G401.6 (cell line): ENCODE measurements around the gene MBLAC2.

Source experiments
- FAIRE-seq: peaks from 2 replicates; lab custom pipeline; 2012; peaks lifted over from hg19 to GRCh38; lab: Jason Lieb, UNC

The MBLAC2 gene

DNA sequence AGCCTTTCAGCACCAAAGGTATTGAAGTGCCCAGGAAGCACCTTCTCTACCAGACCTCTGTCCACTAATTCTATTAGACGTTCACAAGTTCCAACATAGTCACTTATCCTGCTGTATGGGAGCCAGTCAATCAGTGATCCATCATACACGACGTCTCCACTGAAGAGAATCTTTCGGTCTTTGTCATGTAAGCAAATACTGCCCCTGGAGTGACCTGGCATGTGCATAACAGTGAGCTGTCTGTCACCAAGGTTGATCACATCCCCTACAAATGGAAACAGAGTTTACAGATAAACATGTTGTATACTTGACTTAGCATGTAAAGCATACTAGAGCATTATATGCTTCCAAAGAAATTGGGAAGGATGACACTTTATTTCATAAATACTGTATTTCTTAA lies 13.3 kb downstream of the MBLAC2 start:
- FAIRE-seq = no peak

DNA sequence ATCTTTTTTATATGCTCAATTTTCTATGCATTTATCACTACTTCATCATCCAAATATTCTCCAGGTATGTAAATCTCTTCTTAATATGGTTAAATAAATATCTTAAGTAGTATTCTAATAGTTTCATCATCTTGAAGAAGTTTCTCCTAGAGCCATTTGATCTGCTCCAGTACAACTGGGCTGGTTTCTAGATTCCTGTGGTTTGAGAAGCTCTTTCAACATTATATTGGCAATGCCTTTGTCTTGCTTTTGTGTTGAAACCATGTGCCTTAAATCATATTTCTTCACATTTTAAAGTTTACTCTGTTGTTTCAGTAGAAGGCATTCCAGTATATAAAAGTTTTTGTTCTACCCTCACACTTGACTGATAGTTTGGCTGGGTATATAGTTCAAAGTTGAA lies 27.6 kb downstream of the MBLAC2 start:
- FAIRE-seq = no peak

DNA sequence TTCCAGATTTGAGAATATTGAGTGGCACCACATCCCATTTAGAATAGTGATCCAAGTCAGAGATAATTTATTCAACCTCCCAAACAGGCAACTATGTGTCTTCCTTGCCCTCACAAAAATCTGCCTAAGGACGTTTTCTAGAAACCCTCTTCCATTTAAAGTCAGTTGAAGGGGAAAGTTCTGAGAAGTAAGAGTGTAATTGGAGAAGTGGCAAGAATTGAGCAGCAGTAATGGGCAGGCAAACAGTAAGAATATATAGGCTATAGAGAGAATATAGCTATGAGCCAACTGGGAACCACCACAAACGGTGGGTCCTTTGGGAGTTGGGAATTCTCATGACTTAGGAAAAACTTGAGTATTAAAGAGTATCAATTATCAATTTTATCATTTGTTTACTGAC lies 33.9 kb downstream of the MBLAC2 start:
- no peak for FAIRE-seq

DNA sequence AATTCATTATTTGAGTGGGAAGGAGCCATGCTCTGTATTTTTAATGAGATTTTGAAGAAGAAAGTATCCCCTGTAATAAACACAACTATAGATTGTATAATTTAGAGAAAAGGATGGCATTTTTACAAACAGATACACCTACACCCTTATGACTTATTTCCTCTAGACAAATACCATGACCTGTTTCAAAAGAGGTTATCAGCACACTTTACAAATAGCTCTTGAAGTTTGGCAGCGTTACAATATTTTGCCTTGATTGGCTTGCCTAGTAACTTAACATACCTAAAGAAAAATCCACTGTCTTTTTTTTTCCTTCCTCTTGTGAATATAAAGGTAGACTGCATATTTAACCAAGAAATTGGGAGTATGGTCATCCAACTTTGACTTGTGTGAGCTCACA lies 36.5 kb downstream of the MBLAC2 start:
- no peak for FAIRE-seq

DNA sequence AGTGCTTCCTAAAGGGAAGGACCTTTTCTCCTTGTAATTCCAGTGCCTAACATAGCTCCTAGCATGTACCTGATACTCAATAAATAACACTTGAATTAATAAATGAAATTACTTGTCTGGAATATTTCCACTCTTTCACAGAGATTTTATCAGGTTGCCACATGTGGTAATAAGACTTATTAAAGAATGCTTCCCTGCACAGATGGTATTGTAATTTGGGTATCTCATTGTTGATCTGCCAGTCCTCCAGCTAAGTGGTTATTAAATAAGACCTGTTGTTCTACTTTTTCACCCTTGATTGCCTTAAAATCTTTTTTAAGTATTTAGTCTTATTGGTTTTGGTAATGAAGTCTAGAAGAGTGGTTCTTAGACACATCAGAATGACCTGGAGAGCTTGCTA lies 36.9 kb downstream of the MBLAC2 start:
- FAIRE-seq = no peak

DNA sequence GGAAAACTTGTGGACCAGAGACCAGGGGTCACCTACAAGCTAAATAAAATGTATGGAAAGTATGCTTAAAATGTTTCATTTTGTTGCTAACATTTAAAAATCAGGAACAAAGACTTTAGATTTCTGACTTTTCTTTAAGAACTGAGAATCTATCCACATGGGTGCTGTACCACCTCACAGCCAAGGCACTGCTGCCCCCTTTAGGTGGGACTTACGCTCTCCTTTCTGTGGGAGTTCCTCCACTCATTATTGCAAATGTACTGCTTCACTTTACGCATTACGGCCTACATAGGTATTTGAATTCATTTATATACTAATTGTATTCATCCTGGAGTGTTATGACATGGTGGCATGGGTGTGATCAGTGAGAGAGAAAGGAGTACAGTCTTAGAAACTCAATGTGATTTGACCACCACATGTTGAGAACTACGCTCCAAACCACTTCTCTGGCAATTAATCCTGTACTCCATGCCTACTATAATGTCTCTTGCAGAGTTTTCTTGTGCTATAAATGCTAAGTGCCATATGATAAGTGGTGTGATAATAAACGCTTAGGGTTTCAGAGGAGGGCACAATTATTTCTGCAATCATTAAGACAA lies 40.4 kb downstream of the MBLAC2 start:
- FAIRE-seq = peak; percentile 44

DNA sequence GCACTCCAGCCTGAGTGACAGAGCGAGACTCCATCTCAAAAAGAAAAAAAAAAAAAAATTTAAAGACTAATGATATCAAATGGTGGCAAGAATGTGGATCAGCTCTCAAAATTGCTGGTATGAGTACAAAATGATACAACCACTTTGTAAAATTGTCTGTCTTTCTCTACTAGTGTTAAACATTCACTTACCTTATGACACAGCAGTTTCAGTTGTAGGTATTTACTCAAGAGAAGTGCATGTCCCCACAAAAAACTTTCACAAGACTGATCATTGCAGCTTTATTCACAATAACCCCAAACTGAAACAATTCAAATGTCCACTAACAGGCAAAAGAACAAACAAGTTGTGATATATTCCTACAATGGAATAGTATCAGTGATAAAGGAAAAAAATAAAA lies 50.3 kb downstream of the MBLAC2 start:
- no peak for FAIRE-seq

GRCh38 chr5:90421136-90421535 lies 53.4 kb downstream of the MBLAC2 start:
- no peak for FAIRE-seq

DNA sequence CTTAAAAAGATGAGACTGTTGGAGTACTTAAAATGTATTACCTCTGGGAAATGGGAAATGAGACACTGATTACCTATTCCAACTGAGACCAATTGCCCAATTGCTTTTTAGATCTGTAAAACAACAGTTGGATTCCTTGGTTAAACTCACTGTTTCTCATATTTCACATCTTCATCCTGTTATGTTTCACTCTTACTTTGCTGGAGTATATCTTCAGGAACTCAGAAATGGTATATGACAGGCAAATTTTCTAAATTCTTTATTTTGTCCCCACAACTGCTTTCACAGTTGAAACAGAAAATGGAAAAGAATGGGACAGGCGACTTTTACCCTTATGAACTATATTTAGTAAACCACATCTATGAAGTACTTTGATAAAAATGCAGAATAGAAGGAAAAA lies 56.4 kb downstream of the MBLAC2 start:
- no peak for FAIRE-seq

- FAIRE-seq = no peak
These were observed 64.3 kb downstream of the MBLAC2 start for GRCh38 chr5:90410178-90410762.

DNA sequence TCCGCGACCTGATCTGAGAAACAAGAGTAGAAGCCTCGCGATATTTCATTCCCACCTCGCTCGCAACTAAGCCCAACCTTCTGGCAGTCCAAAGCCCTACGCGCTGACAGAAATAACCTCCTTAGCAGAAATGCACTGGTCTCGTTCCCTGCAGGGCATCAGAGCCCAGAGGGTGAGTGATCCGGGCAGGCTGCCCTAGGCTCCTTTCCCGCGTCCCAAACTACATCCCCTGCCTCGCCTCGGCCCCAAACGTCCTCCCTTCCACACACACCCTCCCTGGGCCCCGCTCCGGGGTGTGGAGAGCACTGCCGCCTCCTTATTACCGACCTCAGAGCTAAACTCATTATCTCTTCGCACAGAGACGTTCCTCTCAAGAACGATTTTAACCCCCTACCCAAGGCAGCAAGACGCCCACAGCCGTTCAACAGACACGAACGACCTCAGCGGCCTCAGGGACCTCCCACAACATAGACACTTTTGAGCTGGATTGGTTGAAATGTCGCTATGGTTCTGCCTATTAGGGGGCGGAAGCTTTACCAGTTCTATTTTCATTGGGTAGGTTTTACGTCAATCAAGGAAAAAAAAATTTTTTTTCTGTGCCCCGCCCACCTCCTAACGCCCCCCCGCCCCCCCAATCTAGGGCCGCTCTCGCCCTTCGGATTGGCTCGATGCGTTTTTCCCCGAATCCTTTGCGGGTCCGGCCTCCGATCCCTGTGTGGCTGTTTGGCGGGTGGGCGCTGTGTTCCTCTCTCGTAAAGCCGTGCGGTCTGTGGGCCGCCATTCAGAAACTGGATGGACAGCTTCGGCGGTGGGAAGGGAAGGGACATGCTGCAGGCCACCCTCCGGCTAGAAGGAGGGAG lies 65.0 kb downstream of the MBLAC2 start, which contains the start of gene CETN3:
Gene CETN3, minus strand, starts transcription at position 439 of the 860 bp plus-strand sequence. Its CDS starts 95 bp downstream, at position 344.
- peak; percentile 97 for FAIRE-seq

GRCh38 chr5:90408571-90409317 lies 65.8 kb downstream of the MBLAC2 start:
- peak; percentile 73 for FAIRE-seq
